NCI-H1092 treated with DMSO at 0.1 percent for 48 hours (cell line): ENCODE data around the gene ADAMTS2.

Experiments
- DNase-seq: peaks from one replicate; lab custom pipeline; 2025; lab: John Stamatoyannopoulos, UW

Gene ADAMTS2

GRCh38 chr5:179371681-179372680 lies 26.7 kb upstream of the ADAMTS2 start:
- peak; percentile 87 for DNase-seq

GRCh38 chr5:179371121-179371510 lies 25.9 kb upstream of the ADAMTS2 start:
- no peak for DNase-seq

GRCh38 chr5:179370490-179371120 lies 25.3 kb upstream of the ADAMTS2 start:
- DNase-seq, result no peak

- no peak for DNase-seq
Measured at GRCh38 chr5:179369530-179369884, 24.2 kb upstream of the ADAMTS2 start.

GRCh38 chr5:179368806-179369529 lies 23.7 kb upstream of the ADAMTS2 start:
- DNase-seq, result no peak

- DNase-seq, result no peak
Measured at GRCh38 chr5:179368126-179368805, 23.0 kb upstream of the ADAMTS2 start.

GRCh38 chr5:179367491-179367890 lies 22.2 kb upstream of the ADAMTS2 start:
- no peak for DNase-seq

- DNase-seq, result no peak
Measured at GRCh38 chr5:179362355-179362754, 17.1 kb upstream of the ADAMTS2 start.

GRCh38 chr5:179361037-179361603 lies 15.9 kb upstream of the ADAMTS2 start:
- DNase-seq, result no peak

- DNase-seq, result no peak
Measured at GRCh38 chr5:179357031-179357430, 11.8 kb upstream of the ADAMTS2 start.

GRCh38 chr5:179355976-179356974 lies 11.0 kb upstream of the ADAMTS2 start:
- no peak for DNase-seq

- DNase-seq, result no peak
Measured at GRCh38 chr5:179354305-179354882, 9.1 kb upstream of the ADAMTS2 start.

- DNase-seq, result no peak
Measured at GRCh38 chr5:179348843-179349242, 3.6 kb upstream of the ADAMTS2 start.

- no peak for DNase-seq
Measured at GRCh38 chr5:179348011-179348530, 2.8 kb upstream of the ADAMTS2 start.

- DNase-seq, result no peak
Measured at GRCh38 chr5:179347581-179347980, 2.3 kb upstream of the ADAMTS2 start.

GRCh38 chr5:179346875-179347274 lies 1.6 kb upstream of the ADAMTS2 start:
- DNase-seq, result no peak

GRCh38 chr5:179346401-179346800 lies 1.1 kb upstream of the ADAMTS2 start:
- DNase-seq, result no peak

GRCh38 chr5:179345183-179345432 lies 153 bp downstream of the ADAMTS2 start:
- DNase-seq, result no peak

- DNase-seq, result no peak
Measured at GRCh38 chr5:179344431-179345182, 654 bp downstream of the ADAMTS2 start.
